Kidney tubule cell (primary cell): ENCODE results near the gene SEC31B.

Source experiments
- DNase-seq: peaks from one replicate; pipeline ENCODE4 v3.0.0-alpha.2; 2018; ENCODE audit warnings: low spot score

The SEC31B gene

DNA sequence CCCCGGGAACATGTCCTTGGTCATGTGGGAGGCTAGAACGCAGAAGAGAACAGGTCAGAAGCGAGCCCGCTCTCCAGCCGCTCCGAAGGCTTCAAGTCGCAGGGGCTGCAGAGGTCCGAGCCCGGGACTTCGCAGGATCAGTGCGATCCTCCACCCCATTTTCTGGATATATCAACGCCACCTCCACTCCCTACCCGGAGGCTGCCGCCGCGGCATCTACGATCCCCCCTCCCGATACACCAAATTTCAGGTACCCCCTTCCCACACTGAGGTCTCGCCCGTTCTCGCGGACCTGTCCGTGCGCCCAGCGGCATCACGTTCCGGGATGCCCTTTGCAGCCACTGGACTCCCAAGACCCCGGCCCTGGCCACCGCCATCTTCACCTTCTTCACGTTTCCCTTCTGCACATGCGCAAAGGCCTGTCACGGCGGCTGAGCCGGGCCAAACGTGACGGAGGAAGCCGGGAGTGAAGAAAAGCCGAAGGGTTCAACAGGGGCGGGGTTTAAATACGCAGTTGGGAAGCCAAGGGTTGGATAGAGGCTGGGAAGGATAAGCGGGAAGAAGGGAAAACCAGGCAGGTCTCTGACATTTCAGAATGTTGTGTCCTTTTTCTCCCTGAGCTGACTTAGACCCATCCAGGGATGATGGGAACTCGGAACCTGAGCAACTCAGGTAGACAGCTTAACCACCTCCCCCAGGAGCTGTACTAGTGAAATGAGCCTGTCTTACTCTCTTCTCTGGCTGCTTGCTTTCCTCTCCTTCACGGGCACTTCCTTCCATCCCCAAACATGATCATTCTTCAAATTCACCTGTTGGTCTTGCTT is 10.0 kb upstream of the SEC31B start, which contains the start of gene NDUFB8:
Gene NDUFB8, minus strand, starts transcription at position 397 of the 824 bp plus-strand sequence. Its CDS starts 20 bp downstream, at position 377.
- DNase-seq, result peak; percentile 90

DNA sequence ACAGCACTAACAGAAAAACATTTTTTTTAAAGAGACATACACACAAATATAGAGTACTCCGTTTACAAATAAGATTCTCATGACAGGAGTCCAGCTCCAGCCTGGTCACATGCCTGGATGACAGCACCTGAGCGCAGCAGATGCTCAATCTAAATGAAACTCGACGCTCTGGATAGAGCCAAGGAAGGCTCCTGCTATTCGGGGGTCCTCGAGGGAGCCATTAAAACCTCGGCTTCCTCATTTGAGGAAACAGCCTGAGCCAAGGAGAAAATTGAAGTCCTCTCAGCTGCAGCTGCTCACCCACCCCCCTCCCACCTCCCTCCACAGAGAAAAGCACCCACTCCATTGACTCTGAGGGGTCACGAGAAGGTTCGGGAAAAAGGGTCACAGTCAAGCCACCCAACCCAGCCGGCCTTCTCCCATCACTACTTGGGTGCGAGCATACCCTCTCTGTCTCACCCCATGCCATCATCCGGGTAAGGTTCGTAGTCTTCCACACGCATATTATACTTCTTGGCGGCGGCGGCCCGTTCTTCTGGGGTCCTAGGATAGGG is 9.3 kb upstream of the SEC31B start:
- no peak for DNase-seq

DNA sequence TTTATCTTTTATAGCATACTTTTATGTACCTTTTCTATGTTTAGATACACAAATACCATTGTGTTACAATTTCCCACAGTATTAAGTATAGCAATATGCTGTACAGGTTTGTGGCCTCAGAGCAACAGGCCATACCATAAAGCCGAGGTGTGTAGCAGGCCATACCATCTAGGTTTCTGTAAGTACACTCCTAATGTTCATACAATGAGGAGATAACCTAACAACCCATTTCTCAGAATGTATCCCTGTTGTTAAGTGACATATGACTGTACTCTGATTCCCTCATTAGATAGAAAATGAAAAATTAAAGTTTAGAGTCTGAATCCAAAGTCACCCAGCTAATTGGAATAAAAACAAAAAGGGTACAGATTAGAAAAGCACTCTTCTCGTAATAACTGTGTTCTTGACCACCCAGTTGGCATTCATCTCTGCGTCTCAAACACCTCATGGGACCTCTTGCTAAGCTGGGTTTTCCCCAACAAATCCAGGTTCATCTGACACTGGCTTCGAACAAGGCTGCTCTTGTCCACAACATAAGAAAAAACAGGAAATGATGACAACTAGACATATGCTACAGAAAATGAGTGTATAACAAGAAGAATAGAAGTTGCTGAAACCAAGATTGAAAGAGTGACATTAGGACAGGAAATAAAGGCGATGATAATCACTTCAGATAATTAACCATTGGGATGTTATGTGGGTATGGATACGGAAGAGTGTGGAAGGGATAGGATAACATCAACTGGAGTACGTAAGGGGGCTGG is 8.6 kb upstream of the SEC31B start:
- no peak for DNase-seq

DNA sequence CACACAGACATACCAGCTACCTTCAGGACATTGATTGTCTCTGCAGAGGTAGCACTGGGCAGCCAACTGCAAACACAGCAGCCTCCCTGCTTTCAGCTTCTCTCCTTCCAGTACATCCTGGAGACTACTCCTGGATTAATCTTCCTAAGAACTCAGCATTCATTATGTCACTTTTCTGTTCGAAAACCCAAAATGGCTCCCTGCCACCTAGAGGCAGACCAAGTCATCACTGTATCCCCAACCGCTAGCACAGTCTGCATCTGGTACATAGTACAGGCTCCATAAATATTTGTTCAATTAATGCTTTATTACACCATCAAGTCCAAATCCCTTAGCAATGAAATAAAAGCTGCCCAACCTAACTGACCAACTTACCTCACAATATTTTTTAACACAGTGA is 5.0 kb upstream of the SEC31B start:
- no peak for DNase-seq

DNA sequence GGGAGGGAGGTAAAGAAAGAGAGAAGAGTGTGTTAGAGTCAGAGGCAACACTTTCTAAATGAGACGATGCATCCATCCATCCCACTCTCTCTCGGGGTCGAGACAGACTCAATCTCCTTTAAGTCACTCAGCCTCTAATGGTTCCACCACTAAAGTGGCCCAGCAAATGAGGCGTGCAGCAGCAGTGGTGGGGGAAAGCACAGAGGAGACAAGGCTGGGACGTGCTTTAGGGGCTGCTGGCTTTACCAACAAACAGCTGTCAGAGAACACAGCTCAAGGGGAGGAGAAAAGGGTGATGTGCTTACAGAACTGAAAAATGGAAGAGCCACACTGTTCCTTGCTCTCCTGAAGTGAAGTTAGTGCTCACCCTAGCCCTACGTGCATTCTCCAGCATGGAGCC is 4.5 kb upstream of the SEC31B start:
- no peak for DNase-seq

DNA sequence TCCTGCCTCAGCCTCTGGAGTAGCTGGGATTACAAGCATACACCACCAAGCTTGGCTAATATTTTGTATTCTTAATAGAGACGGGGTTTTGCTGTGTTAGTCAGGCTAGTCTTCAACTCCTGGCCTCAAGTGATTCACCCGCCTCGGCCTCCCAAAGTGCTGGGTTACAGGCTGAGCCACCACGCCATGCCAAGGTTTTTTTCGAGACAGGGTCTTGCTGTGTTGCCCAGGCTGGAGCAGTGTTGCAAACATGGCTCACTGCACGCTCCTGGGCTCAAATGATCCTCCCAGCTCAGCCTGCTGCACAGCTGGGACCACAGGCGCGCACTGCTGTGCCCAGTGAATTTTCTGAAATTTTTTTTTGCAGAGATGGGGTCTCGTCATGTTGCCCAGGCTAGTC is 3.3 kb upstream of the SEC31B start:
- no peak for DNase-seq

DNA sequence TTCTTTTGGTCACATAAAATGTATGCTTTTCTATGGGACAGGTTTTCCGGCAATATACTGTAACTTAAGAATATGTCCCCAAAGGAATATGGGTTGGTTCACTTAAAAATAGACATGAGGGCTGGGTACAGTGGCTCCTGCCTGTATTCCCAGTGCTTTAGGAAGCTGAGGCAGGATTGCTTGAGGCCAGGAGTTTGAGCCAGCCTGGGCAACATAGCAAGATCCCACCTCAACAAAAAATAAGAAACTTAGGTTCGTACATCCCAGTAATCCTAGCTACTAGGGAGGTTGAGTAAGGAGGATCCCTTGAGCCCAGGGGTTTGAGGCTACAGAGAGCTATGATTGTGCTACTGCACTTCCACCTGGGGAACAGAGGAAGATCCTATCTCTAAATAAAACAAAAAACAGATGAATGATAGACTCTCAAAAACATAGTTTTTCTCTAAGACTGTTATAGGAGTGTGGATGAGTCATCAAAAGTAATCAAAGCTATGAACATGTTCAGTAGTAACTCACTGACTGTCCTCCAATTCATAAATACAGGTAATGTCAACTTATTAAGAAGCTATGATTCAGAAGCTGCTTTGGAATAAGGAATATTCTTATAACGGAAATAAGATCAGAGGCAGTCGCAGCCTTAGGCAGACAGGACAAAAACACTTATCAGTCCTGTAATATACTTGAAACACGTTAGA is 2.6 kb upstream of the SEC31B start:
- DNase-seq, result no peak

DNA sequence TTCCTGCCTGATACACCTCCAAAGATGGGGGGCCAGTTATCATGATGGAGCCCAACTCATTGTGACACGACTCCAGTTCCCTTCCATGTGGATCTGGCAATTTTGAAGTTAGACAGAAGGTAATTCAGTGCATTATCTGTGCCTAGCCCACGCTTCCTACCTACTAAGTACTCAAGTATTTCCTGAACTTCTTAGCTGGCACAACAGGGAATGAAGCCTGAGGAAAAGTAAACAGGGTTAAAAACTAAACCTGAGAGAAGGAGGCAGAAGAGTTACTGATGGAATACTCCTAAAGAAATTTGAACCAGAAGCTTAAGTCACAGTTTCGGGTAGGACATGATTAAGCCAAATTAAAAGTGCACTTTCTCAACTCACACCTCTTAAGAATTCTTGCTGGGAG is 1.1 kb upstream of the SEC31B start:
- DNase-seq, result peak; percentile 30

DNA sequence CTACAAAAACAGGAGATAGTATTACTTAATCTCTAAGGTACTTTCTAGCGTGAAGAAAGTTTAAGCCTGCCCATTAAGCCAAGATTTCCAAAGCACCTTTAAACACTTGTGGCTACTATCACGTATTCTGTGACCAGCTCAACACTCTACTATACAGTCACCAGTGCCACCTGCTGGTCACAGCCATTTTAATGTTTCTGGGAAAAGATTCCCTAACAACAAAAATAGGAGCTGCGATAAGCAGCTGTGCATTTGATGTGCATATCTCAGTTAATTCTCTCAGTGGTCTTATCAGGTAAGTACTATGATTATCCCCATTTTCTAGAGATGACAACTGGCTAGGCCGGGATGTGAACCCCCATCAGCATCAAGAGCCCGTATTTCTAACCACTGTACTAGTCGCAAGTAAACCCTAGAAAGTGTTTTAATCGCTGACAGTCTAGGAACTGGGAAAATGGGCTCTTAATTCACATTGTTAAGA is 860 bp downstream of the SEC31B start:
- peak; percentile 74 for DNase-seq

DNA sequence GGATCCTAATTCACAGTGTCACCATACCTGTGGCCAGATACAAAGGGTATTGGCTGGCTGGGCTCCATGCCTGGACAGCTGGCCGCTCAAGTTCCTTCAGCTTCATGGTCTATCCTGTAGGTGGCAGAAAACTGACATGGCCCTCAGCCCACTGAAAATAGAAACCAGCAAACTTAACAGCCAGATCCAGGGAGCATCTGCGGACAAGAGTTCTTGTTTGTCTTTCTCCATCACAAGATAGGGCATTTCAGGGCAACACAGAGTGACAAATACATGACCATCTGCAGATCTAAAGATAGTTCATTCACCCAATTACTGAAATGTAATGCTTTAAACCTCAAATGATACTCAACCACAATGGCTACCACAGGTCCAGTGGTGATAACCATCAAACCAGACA is 2.8 kb downstream of the SEC31B start:
- DNase-seq, result no peak

DNA sequence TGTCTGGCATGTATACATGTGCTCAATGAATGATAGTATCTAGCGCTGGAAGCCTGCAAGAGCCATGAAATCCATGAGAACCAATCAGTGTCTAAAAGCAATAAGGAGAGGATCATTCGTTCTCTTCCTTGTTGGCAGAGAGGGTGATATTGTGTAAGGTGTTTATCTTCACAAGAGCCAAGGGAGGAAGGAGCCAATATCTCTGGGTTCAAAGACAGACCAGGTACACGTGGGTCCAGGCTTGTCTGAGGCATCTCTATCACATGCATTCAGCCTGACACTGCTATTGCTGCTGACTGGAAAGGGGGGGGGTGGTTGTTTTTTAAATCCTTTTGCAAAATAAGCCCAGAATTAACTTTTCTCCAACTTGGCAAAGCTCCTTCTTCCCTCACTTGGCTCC is 4.0 kb downstream of the SEC31B start:
- no peak for DNase-seq

DNA sequence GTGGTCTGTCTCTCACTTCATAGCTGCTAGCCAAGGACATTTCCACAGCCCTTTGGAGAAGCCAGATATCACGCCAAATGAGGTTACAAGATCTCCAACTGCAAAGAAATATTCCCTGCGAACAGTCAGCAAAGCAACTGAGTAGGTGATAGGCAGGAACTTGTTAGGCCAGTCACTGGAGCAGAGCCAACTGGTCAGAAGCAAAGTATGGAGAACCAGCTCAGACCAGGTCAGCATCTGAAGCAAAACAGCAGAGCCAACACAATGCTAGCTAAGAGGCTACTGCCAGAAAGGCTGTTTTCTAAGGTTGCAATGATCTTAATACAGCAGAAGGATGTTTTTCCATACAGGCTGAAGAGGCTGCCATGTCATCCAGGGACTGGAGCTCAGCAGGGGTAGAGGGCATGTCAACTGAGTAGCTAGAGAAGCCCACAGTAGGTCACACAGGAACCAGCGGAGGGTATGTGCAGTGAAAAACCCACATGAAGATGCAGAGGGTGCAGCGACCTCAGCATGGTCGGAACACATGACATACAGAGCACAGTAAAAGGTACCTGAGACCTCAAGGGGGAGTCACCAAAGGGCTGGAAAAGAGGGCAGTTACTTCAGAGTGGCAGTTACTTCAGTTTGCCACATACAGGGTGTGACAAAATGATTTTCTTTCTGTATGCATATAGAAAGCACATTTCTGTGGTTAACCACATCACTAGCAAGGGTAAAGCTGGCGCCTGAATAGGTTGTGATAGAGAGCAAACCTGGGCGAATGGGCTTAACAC is 8.9 kb downstream of the SEC31B start:
- peak; percentile 19 for DNase-seq

DNA sequence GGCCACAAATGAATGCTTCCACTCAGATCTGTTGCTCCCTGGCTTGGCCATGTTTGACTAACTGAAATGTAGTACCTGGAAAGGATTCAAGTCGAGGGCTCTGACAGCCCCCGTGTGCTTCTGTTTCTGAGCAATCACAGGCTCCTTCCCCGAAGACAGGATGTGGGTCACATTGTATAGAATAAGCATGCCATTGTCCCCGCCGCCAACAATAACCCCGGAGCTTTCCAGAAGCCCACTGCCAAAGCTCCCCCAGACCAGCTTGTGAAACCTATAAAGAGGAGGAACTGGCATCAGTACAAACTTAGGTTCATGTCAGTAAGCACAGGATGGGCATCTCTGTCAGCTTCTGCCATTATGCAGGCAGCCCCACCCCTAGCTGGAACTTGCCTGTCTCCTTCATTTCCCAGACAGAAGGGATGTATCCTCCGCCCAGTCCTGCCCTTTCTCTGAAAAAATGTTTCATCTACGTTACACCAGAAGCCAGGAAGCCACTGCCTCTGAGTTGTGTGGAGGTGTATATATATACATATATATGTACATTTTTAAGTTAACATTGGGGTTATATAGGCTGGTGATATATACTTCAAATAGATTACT is 10.3 kb downstream of the SEC31B start:
- DNase-seq, result no peak

DNA sequence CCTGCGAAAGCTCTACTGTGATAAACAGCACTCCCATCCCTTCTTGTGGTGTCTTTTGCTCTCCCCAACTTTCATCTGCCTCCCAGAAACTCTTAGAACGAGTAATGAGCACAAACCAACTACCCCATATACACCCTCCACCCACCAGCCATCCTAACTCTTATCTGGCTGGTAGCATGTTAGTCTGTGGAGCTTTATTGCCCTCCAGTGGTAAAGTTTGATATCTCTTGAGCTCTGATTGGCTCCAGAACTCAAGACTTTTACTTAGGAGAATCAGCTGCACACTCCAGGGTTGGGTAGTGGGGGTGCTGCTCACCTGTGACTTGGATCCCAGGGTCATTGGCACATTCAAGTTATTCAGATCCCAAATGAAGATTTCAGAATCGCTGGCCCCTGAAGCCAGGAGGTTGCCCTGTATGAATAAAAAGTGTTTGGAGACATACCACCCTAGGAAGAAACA is 10.9 kb downstream of the SEC31B start:
- DNase-seq, result peak; percentile 60

DNA sequence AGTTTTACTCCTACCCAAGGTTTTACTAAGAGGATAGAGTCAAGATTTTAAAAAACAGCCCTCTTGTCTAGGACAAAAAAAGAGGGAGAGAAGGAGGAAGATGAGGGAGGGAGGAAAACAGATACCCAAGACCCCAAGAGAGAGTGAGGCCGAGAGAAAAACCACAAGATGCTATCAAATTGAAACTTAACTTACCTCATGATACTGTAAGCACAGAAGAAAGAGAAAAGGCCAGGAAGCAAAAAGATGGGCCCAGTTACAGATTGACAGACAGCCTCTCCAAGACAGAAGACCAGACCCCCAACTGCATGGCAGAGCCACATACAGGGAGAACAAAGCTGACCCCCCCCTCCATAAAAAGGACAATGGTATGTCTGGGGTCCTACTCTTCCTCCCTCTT is 11.4 kb downstream of the SEC31B start:
- no peak for DNase-seq

DNA sequence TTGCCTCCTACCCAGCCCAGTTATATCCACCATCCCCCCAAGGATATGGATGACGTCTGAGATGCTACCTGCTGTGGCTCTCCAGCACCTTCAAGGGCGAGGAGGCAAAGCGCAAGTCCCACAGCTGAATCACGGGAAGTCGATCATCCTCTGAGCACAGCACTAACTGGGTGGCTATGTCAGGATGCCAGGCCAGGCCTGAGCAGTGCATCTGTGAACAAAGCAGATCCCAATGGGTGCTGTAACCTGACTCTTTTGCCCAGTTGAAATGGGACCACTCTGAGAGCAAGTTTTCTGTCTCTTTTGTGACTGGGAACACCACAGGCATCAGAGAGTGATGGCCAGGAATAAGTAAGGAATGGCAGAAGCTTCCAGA is 12.3 kb downstream of the SEC31B start:
- no peak for DNase-seq

DNA sequence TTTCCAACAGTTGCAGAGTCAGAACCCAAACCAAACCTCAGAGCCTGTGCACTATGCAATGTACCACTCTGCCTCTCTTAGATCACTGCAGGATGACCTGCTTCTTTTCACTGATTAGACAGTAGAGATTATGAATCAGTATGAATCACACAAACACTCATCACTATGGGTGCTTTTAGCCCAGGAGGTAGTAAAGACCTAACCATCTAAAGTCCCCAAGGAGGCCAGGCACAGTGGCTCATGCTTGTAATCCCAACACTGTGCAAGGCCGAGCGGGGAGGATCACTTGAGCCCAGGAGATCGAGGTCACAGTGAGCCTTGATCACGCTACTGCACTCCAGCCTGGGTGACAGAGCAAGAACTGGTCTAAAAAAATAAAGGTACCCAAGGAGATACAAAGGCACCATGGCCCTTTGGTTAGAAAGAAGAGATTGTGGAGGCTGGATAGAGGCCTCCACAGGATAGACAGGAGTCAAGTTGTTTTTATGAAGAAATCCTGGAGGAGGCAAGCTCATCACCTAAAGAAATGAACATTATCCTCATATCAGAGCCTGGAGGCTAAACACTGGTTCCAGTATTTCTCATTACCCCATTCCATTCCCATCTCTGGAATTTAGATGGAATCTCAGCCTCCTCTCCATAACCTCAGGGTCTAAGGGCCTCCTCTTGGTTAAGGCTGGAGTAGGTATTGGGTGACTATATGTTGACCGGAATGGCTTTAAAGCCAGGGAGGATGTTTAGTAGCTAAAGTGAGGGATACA is 12.9 kb downstream of the SEC31B start:
- DNase-seq, result peak; percentile 84

DNA sequence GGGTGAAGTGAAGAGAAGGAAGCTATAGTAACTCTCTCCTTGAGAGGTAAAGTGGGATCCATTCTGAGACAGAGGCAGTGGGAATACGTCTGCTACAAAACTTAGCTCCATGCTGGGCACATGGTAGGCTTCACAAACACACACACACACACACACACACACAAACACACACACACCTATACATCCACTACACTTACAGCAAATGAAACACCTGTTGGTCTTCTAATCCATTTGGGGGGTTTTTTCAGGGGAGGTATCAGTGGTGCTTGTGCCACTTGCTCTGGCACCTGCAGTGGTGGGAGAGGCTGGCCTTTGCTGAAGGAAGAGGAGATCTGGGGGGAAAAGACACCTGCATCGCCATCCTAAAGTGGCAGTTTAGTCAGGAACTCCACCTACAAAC is 14.5 kb downstream of the SEC31B start:
- DNase-seq, result no peak

DNA sequence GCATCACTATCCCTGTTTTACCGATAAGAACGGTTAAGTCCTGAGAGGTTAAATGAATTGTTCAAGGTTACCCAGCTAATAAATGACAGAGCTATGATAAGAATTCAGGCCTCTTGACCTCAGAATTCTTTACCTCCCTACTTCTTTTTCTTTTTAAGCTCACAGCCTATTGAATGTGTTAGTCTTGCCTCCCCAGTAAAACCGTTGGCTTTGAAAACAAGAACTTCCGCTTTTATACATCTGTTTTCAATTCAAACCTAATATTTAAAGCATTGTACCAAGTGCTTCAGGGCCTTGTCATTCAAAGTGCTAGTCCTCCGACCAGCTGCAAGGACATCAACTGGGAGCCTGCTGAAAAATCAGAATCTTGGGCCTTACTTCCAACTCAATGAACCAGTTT is 15.6 kb downstream of the SEC31B start:
- DNase-seq, result no peak

DNA sequence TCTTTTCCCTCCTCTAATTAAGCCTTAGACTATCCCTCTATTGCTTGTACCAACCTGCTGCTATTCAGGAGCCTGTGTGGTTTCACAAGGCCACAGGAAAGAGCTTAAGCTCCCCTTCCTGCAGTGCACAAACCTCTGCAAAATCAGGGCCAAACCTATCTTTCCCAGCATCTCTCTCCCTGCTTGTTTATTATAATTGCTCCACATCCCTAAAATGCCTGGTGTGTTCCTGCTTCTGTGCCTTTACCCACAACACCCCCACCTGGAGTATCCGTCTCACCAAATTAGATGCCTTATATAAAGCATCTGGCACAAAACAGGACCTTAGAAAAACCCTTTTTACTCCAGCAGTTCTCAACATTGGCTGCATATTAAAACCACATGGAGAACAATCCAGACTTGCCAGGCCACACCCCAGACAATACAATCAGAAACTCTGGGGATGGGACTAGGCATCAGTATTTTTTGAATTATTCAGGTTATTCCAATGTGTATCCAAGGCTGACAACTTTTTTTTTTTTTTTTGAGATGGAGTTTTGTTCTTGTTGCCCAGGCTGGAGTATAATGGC is 16.7 kb downstream of the SEC31B start:
- DNase-seq, result no peak
